ENCODE data around the gene PRKN.

PRKN gene

GRCh38 chr6:161919691-161920090 lies 807.9 kb downstream of the PRKN start:
- Mint-ChIP-seq H3K27ac (no peak overlapping the region), H3K4me3 (no peak overlapping the region), H3K4me1 (ENCODE audit: low read depth) (no peaks in the 10 kb centered on the region), H3K36me3 (ENCODE audit: low read depth) (no peaks in the 10 kb centered on the region), H3K27me3 (no peaks in the 10 kb centered on the region), H3K9me3 (no peaks in the 10 kb centered on the region)
- DNase-seq, result no peak

- Mint-ChIP-seq H3K27ac (no peak overlapping the region), H3K4me3 (no peak overlapping the region), H3K27me3 (no peaks in the 10 kb centered on the region), H3K36me3 (ENCODE audit: low read depth) (no peaks in the 10 kb centered on the region), H3K4me1 (ENCODE audit: low read depth) (no peaks in the 10 kb centered on the region), H3K9me3 (no peaks in the 10 kb centered on the region)
- no peak for DNase-seq
These were observed 808.8 kb downstream of the PRKN start for GRCh38 chr6:161918628-161919205.

DNA sequence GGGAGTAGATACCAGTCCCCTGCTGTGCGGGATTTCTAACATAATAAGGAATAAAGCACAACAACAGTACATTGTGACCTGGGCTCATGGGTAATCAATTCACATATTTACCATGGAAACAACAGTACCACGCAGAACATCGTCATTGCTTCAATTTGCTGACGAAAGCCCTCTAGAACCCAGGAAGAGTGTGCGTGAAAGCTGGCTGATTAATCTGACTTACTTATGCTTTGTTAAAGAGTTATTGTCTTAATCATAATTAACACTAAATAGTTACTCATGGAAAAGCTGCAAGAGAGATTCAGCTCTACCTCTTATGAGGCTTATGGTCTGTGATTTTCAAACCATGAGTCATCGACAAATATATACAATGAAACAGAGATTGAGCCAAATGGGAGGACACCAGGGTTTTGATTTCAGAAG lies 809.4 kb downstream of the PRKN start:
- DNase-seq, result no peak
- H3K9me3 Mint-ChIP-seq, result no peaks in the 10 kb centered on the region
- H3K27ac Mint-ChIP-seq, result no peak overlapping the region
- no peaks in the 10 kb centered on the region for H3K27me3 Mint-ChIP-seq
- H3K36me3 Mint-ChIP-seq (ENCODE audit: low read depth), result no peaks in the 10 kb centered on the region
- H3K4me3 Mint-ChIP-seq, result no peak overlapping the region
- H3K4me1 Mint-ChIP-seq (ENCODE audit: low read depth), result no peaks in the 10 kb centered on the region

DNA sequence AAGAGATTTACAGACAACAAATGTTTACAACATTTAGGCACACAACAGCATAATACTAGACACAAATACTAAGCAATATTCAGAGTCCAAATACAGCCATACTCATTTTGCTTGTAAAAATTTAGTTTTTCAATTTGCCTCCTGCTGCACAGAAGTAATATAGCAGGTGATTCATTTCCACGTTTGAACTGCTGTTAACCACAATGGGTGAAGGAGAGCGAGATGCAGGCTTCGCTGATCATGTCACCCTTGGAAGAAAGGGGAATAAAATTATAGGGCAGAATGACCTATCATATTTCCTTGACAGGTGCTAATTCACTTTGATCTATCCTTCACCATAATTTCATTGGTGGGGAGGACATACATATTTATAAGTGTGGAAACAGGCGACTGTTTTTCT lies 809.9 kb downstream of the PRKN start:
- no peak overlapping the region for H3K4me3 Mint-ChIP-seq

GRCh38 chr6:161915456-161915964 lies 812.1 kb downstream of the PRKN start:
- no peak overlapping the region for H3K27ac Mint-ChIP-seq

More for the DNA sequence above, 809.9 kb downstream of the PRKN start:
- H3K27me3 Mint-ChIP-seq, result no peaks in the 10 kb centered on the region
- no peaks in the 10 kb centered on the region for H3K4me1 Mint-ChIP-seq (ENCODE audit: low read depth)
- H3K36me3 Mint-ChIP-seq (ENCODE audit: low read depth), result no peaks in the 10 kb centered on the region
- no peaks in the 10 kb centered on the region for H3K9me3 Mint-ChIP-seq
- no peak overlapping the region for H3K27ac Mint-ChIP-seq
- no peak for DNase-seq

GRCh38 chr6:161908872-161909271 lies 818.7 kb downstream of the PRKN start:
- H3K4me3 Mint-ChIP-seq, result no peak overlapping the region
- H3K36me3 Mint-ChIP-seq (ENCODE audit: low read depth), result no peaks in the 10 kb centered on the region
- DNase-seq, result no peak
- no peaks in the 10 kb centered on the region for H3K4me1 Mint-ChIP-seq (ENCODE audit: low read depth)
- no peaks in the 10 kb centered on the region for H3K9me3 Mint-ChIP-seq
- no peaks in the 10 kb centered on the region for H3K27me3 Mint-ChIP-seq
- H3K27ac Mint-ChIP-seq, result no peak overlapping the region

More at GRCh38 chr6:161915456-161915964, 812.1 kb downstream of the PRKN start:
- Mint-ChIP-seq H3K27me3 (no peaks in the 10 kb centered on the region), H3K9me3 (no peaks in the 10 kb centered on the region), H3K4me3 (no peak overlapping the region), H3K4me1 (ENCODE audit: low read depth) (no peaks in the 10 kb centered on the region), H3K36me3 (ENCODE audit: low read depth) (no peaks in the 10 kb centered on the region)
- DNase-seq, result no peak

GRCh38 chr6:161906571-161906970 lies 821.0 kb downstream of the PRKN start:
- H3K27ac Mint-ChIP-seq, result no peak overlapping the region
- DNase-seq, result no peak
- no peaks in the 10 kb centered on the region for H3K4me1 Mint-ChIP-seq (ENCODE audit: low read depth)
- H3K9me3 Mint-ChIP-seq, result no peaks in the 10 kb centered on the region
- no peak overlapping the region for H3K4me3 Mint-ChIP-seq
- H3K27me3 Mint-ChIP-seq, result no peaks in the 10 kb centered on the region
- no peaks in the 10 kb centered on the region for H3K36me3 Mint-ChIP-seq (ENCODE audit: low read depth)

GRCh38 chr6:161903584-161904212 lies 823.9 kb downstream of the PRKN start:
- Mint-ChIP-seq H3K27me3 (no peaks in the 10 kb centered on the region), H3K36me3 (ENCODE audit: low read depth) (no peaks in the 10 kb centered on the region), H3K9me3 (no peaks in the 10 kb centered on the region), H3K4me3 (no peak overlapping the region), H3K27ac (no peak overlapping the region), H3K4me1 (ENCODE audit: low read depth) (no peaks in the 10 kb centered on the region)
- DNase-seq, result no peak

DNA sequence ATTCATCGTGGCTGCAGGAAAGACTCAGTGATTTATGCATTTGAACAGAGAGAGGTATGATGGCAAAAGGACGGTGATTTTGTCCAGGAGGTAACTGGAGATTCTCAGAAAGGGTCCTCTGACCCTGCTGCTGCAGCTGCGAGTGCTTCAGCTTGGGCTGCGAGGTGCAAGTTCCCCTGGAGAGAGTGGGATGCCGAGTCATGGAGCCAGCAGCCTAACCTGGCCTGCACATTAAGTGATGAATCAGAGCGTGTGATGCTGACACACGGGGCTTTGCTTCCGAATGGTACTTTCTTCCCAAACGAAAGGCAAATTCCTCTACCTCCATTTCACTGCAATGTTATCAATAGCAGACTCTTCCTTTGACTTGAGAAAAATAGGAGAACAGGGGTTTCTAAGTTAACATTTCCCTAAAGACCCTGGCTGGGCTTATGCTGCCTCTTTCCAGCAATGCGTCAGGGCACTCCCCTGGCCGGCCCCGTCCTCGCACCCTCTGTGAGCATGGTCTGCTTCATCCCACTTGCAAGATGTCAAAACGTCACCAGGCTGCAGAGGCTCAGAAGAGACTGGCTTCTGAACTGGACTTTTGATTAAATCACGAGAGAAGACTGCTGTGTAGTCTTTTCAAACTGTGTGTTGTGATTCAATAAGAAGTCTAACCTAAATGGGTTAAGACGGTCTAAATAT lies 825.7 kb downstream of the PRKN start:
- H3K4me1 Mint-ChIP-seq (ENCODE audit: low read depth), result no peaks in the 10 kb centered on the region
- no peaks in the 10 kb centered on the region for H3K27me3 Mint-ChIP-seq
- H3K4me3 Mint-ChIP-seq, result no peak overlapping the region
- H3K9me3 Mint-ChIP-seq, result no peaks in the 10 kb centered on the region
- H3K27ac Mint-ChIP-seq, result no peak overlapping the region
- H3K36me3 Mint-ChIP-seq (ENCODE audit: low read depth), result no peaks in the 10 kb centered on the region
- DNase-seq, result no peak

DNA sequence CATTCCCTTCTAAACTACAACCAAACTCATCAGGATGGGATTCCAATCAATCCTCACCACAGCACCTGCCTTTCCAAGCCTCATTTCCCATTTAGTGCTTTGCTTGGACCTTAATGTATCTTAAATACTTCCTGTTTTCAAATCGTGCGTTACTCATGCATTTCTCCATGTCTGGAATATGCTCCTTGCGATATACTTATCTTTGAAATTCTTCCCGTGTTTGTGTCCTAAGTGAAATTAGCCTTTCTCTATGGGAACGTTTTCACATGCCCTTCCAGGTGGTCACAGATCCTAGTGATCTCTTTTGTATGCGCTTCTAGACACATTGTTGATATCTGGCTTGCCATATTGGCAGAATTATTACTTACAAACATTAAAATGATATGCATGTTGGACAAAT lies 833.1 kb downstream of the PRKN start:
- no peak for DNase-seq
- H3K36me3 Mint-ChIP-seq (ENCODE audit: low read depth), result no peaks in the 10 kb centered on the region
- no peak overlapping the region for H3K27ac Mint-ChIP-seq
- H3K4me1 Mint-ChIP-seq (ENCODE audit: low read depth), result no peaks in the 10 kb centered on the region
- no peaks in the 10 kb centered on the region for H3K9me3 Mint-ChIP-seq
- H3K4me3 Mint-ChIP-seq, result no peak overlapping the region
- H3K27me3 Mint-ChIP-seq, result no peaks in the 10 kb centered on the region

- Mint-ChIP-seq H3K27me3 (no peaks in the 10 kb centered on the region), H3K27ac (no peak overlapping the region), H3K4me1 (ENCODE audit: low read depth) (no peaks in the 10 kb centered on the region), H3K36me3 (ENCODE audit: low read depth) (no peaks in the 10 kb centered on the region), H3K4me3 (no peak overlapping the region), H3K9me3 (no peaks in the 10 kb centered on the region)
- DNase-seq, result no peak
These were observed 836.0 kb downstream of the PRKN start for GRCh38 chr6:161891542-161891941.

GRCh38 chr6:161890832-161891297 lies 836.7 kb downstream of the PRKN start:
- no peaks in the 10 kb centered on the region for H3K4me1 Mint-ChIP-seq (ENCODE audit: low read depth)
- no peaks in the 10 kb centered on the region for H3K9me3 Mint-ChIP-seq
- H3K27ac Mint-ChIP-seq, result no peak overlapping the region
- H3K4me3 Mint-ChIP-seq, result no peak overlapping the region
- no peaks in the 10 kb centered on the region for H3K27me3 Mint-ChIP-seq
- DNase-seq, result no peak
- H3K36me3 Mint-ChIP-seq (ENCODE audit: low read depth), result no peaks in the 10 kb centered on the region

DNA sequence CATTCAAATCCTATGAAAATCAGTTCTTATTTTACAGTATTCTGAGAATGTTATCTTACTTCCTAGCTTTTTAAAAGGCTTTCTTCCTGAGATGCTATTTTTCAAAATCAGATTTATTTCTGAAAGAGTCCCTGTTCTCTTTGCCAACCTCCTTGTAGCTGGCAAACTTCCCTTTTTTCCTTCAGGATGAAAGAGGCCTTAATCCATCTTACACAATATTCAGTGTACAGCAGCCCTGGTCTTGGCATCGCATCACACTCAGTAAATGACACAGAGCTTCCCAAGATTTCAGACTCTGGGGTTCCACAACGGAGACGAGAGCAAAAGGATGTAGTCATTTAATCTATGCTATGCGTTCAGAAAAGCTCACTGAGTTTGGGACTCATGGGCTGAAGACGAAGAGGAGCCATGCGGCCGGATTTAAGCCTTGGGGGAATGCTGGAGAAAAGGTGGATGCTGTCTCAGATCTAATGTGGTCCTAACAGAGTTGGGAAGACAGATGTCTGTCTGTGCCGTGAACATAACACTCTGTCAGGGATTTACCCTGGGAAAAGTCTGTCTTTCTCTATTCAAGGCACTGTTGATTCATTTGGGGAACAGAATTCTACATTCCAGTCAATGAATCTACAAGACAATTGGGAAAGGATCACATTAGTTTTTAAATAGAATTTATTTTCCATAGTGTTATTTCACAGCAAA lies 837.3 kb downstream of the PRKN start:
- H3K27ac Mint-ChIP-seq, result no peak overlapping the region
- H3K4me1 Mint-ChIP-seq (ENCODE audit: low read depth), result no peaks in the 10 kb centered on the region
- no peaks in the 10 kb centered on the region for H3K27me3 Mint-ChIP-seq
- H3K4me3 Mint-ChIP-seq, result no peak overlapping the region
- no peaks in the 10 kb centered on the region for H3K9me3 Mint-ChIP-seq
- H3K36me3 Mint-ChIP-seq (ENCODE audit: low read depth), result no peaks in the 10 kb centered on the region
- no peak for DNase-seq

GRCh38 chr6:161889324-161889723 lies 838.2 kb downstream of the PRKN start:
- H3K9me3 Mint-ChIP-seq, result no peaks in the 10 kb centered on the region
- no peak overlapping the region for H3K27ac Mint-ChIP-seq
- H3K4me1 Mint-ChIP-seq (ENCODE audit: low read depth), result no peaks in the 10 kb centered on the region
- DNase-seq, result no peak
- no peaks in the 10 kb centered on the region for H3K27me3 Mint-ChIP-seq
- H3K36me3 Mint-ChIP-seq (ENCODE audit: low read depth), result no peaks in the 10 kb centered on the region
- no peak overlapping the region for H3K4me3 Mint-ChIP-seq
